Measurements from ENCODE around the gene ZDHHC7.

ZDHHC7 gene

DNA sequence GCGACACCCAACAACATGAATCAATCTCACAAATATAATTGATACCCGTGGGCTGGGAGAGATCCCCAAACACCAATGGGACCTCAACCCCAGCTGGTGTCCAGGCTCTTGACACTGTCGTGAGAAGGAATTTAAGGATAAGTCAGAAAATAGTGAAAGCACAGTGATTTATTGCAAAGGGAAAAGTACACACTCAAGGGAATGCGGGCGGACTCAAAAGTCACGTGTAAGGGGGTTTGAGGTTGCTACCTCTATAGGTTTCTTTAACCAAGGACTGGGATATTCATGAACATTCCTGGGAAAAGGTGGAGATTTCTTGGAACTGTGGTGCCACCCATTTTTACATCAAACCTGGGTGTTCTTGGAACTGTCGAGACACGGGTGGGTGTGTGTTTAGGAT is 6.3 kb upstream of the ZDHHC7 start:
- DNase-seq = no peak

- DNase-seq = no peak
These were observed 5.8 kb upstream of the ZDHHC7 start for GRCh38 chr16:85017151-85017550.

GRCh38 chr16:85015481-85016187 is 4.3 kb upstream of the ZDHHC7 start:
- DNase-seq = no peak

DNA sequence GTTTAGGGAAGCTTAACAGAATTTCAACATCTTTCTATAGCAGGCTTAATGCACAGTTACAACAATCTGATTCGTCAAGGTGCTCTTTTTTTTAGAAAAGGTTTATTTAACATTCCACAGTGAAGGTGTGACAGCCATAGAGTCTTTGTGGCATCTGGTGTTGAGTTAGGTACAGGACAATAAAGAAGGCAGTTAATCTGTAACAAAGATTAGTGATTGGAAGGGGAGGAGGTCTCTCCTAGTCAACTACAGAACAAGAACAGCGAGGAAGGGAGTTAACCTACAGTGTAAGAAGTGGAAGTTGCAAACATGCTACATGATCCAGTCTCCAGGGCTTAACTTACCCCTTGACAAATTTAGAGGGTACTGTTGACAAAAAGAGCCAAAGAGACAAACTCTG is 3.0 kb upstream of the ZDHHC7 start:
- no peak for DNase-seq

DNA sequence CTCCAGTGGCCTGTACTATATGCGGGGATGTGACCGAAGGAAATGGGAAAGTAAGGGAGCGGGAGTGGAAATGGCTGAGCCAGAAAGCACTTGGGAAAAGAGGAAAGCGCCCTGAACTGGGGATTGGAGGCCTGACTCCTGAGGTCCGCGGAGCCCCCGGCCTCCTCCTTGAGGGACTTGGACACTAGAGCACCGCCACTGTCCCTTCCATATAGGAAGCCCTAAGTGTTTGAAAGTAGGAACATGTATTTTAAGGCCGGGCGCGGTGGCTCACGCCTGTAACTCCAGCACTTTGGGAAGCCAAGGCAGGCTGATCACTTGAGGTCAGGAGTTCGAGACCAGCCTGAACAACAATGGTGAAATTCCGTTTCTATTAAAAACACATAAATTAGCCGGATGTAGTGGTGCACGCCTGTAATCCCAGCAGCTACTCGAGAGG is 530 bp upstream of the ZDHHC7 start:
- DNase-seq = no peak

GRCh38 chr16:85010446-85010930 is 847 bp downstream of the ZDHHC7 start:
- no peak for DNase-seq

DNA sequence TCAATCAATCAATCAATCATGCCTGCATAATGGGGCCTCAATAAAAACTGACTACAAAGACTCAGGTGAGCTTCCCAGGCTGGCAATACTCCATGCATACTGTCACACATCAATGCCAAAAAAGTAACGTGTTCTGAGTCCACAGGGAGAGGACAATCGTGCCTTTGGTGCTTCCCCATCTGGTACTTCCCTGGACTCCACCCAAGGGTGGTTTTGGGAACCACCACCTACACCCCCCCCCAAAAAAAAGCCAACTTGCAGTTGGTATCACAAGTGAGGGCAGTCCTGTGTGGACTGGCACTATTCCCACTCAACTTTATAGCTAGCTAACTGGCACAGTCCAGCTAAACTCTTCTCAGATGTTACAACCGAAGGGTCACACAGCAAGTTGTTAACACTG is 3.1 kb downstream of the ZDHHC7 start:
- DNase-seq = no peak

GRCh38 chr16:85007496-85008214 is 3.7 kb downstream of the ZDHHC7 start:
- no peak for DNase-seq

DNA sequence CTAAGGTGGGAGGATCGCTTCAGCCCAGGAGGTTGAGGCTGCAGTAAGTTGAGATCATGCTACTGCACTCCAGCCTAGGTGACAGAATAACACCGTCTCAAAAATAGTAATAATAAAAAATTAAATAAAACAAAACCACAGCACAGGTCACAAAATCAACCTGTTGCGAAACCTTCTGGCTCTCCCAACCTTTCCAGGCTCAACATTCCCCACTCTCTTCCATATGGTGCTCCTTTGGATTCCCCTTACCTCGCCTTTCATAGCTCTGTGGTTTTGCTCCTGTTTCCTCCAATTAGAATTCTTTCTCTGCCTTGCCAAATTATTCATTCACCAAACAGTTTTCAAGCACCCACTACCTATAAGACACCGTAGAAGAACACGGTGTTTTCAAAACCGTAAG is 4.7 kb downstream of the ZDHHC7 start:
- DNase-seq = no peak

DNA sequence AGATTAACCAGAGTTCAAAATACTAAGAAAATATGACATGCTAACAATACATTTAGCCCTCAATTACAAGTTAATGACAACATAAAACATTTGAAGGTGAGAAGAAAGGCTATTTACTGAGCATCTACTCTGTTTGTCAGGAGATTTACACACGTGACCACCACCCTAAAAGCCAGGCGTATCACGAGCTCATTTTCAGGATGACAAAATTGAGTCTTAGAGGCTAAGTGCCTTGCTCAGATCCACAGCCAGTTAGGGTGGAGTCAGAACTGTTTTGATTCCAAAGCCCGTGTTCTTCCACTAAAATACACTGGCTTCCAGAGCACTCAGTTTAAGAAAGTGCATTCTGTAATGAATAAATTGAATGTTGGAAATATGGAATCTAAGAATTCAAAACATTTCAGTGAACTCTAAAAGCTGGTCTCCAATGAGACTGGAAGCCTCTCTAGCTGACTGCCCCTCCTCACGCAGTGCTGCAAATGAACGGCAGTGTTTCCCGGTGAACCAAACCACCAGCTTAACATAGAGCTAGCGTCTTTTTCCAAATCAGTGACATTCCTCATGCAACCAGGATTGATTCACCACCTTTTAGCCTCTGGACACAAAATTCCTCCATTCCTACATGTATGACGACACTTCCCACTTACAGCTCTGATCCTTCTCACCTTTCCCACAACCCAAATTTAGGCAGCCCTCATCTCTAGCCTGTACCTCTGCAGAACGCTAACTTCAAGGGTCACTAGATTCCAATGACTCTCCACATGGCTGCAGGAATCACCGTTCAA is 5.9 kb downstream of the ZDHHC7 start:
- no peak for DNase-seq

GRCh38 chr16:85004587-85005205 is 6.6 kb downstream of the ZDHHC7 start:
- no peak for DNase-seq

DNA sequence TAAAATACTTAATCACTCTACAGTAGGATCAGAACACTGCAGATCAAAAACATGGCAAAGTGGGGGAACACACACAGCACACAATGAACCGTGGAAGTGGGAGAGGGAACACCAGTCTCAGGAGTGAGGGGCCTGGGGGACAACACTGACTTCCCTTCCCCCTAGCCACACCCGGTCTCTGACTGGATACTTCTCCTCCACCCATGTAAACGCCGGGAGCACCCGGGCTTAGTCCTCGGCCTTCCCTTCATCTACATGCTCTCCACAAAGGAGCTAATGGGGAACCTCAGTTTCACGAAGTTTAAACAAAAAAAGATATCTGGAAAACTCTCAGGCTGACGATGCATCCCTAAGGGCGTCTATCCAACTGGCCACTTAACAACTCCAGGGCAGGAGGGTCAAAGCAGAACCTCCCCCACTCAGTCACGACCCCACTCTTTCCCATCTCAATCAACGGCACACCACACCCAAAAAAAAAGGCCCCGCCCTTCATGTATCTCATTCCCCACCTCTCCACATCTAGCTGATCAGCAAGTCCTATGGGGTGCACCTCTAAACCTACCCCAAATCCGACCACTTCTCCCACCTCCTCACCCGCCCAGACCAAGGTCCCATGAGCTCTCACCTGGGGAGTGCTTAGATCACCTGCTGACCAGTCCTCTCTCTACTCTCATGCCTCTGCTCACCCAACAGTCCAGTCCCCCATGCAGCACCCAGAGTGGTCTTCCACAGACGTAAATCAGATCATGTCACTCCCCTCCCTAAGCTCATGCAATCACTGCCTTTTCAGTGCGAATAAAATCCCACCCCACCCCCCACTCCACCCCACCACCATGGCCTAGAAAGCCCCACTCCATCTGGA is 7.4 kb downstream of the ZDHHC7 start:
- no peak for DNase-seq

DNA sequence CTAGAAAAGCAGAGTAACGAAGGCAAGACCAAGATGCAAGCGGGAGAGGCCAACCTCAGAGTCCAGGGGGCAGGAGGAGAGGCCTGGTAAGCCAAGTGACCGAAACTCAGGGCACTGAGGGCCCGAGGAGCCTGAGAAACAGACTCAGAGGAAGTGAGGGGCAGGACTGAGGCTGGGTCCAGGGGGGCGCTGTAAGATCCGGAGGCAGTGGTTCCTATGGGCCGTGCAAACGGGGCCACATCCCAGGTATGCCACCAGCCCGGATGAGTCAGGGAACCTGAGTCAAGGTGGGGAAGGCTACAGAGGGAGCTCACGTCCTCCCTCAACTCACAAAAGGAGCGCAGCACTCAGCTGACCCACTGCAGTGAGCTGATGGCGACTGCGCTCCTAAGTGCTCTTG is 8.3 kb downstream of the ZDHHC7 start:
- DNase-seq = no peak

GRCh38 chr16:85002608-85003007 is 8.7 kb downstream of the ZDHHC7 start:
- no peak for DNase-seq

DNA sequence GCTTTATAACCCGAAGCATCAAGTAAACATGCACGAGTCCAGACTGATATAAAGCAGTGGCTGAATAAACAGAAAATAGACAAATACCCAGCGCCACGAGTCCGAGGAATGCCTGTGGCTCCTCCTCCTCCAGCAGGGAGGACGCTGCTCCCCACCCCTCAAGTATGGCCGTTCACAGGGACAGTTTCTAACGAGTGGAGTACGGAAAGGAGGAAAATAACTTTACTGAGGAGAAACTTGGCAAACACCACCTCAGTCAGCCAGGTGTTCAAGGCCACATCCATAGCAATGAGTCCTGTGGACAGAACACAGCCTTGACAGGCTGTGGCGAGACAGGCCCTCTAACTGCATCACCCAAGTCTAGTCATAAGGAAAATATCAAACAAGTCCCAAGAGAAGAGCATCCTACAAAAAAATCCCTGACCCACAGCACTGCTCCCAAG is 9.2 kb downstream of the ZDHHC7 start:
- no peak for DNase-seq

DNA sequence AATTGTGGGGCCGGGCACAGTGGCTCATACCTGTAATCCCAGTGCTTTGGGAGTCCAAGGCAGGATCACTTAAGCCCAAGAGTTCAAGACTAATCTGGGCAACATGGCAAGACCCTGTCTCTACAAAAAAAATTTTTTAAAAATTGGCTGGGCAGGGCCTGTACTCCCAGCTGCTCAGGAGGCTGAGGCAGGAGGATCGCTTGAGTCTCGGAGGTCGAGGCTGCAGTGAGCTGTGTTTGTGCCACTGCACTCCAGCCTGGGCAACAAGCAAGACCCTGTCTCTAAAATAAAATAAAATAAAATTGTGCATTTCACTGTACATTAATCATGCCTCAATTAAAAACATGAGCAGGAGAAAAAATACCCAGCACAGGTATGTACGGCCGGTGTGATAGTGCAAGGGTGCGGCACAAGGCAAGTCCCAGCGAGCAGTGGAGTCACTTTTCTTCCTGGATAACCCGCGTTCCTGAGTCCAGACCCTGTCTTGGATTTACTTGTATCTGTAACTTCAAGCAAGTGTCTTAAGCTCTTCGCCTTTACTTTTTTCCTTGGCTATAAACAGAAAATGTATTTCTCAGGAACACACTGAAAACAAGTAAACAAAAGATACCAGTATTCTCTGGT is 11.4 kb downstream of the ZDHHC7 start:
- no peak for DNase-seq

GRCh38 chr16:84999200-84999599 is 12.1 kb downstream of the ZDHHC7 start:
- DNase-seq = no peak

DNA sequence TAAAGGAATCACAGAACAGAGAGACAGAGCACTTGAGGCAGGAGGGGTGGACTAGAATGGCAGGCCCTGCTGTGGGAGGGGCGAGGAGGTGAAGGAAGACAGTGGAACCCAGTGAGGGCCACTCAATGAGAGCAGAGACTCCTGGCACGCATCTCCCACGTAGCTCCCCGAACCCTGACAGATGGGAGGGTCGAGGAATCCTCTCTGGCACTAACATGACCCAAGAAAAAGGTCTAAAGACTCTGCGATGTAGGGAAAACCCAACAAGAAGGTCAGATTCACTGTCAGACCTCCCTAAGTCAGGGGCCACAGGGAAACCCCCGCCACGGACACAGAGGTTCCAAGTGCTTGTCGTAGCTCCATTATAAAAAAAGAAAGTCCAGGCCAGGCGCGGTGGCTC is 15.0 kb downstream of the ZDHHC7 start:
- DNase-seq = no peak

DNA sequence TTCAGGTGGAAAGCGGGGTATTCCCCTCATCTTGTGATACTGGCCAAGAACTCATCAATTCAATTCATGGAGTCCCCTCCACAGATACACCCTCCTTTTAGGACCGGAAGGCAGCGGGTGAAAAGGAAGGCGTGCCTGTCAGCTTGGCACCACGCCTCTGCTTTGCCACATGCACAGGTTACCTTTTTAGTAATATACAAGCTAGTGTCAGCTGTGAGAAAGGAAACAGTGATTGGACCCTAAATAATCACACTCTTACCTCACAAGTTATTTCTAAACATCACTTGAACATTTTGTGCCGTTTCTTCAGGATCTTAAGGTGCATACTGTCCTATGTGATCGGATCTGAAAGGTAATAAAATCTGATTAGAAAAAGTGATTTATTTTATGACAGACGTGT is 15.7 kb downstream of the ZDHHC7 start:
- no peak for DNase-seq

- no peak for DNase-seq
These were observed 17.4 kb downstream of the ZDHHC7 start for GRCh38 chr16:84993926-84994325.

DNA sequence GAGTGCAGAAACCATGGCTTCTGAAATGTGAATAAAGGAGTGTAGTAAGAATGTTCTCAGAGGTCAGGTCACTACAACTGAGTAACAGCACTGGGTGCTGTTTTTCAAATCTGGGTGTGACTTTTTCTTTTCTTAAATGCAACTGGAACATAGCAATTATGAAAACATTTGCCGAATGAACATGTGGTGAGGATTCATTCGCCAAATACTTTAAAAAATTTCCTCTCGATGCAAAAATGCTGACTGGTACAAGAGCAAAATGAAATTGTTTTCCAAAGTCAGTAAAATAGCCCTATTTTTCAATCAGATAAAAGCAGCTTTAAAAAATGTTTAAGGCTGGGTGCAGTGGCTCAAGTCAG is 18.6 kb downstream of the ZDHHC7 start:
- DNase-seq = no peak

DNA sequence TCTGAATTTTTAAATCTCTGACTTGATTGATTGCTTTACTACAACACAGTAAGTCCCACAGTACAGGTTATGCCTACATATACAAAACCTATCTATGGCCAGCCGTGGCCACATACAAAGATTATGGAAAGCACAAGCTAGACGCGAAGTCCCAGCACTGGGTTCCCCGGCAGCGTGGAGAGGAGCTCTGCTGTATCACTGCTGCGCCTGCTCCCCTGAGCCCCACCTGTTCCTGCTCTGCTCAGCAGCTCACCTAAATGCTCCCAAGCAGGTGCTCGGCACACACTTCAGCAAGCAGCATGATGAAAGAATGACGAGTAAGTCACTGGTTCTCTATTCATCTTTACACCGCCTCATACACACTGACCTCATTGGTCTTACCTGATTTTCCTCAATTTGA is 20.6 kb downstream of the ZDHHC7 start:
- DNase-seq = no peak

Data from stimulated activated CD4-positive, alpha-beta T cell treated with anti-CD3 and anti-CD28 coated beads, Interleukin-12 subunit alpha, Interleukin-12 subunit beta, amount 100 ng/mL, for 4 hours (primary cell).